OCI-LY7 (cell line): Measurements from ENCODE around the gene DMD.

ENCODE experiments used
- CTCF ChIP-seq: fragments of 200-600 bp; sonication (generic); conservative IDR thresholded peaks from 2 replicates; pipeline ENCODE4 v1.5.1; 2014; ENCODE audit warnings: mild to moderate bottlenecking, antibody characterized with exemption, low read length, moderate library complexity, mixed read lengths
- EZH2phosphoT487 ChIP-seq: fragments of 200-600 bp; sonication (generic); IDR thresholded peaks from 2 replicates; pipeline ENCODE4 v1.6.1; 2018; ENCODE audit warnings: low read depth, borderline replicate concordance, mild to moderate bottlenecking, mixed run types, antibody characterized with exemption, low read length, moderate library complexity, mixed read lengths

DNA sequence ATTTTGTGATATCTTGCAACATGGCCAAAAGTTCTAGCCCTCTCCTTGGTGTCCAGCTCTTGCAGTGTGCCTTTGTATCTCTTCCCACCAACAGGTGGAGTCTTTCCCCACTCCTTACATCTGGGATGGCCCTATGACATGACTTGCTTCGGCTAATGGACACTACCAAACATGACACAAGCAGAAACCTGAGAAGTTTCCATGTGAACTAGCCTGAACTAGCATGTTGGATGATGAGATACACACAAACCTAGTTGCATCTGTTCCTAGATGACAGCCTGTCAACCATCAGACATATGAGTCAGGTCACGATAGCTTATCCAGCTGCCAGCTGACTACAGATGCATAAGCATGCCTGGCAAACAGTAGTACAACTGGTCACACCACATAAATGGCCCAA is 1932.0 kb downstream of the DMD start:
- TF ChIP-seq CTCF (peak; percentile 42), EZH2phosphoT487 (no peak)
